ENCODE data around the gene ADAMTSL2. TPM values are rescaled to one million over a fixed set of nuclear protein-coding genes. Genes with fewer than 3 reads are reported as not detected.

The ADAMTSL2 gene
- total RNA-seq, 2 donors from 2014 or later = 4.9 to 27.7 TPM

GRCh38 chr9:133493845-133494540 lies 40.5 kb upstream of the ADAMTSL2 start:
- Histone ChIP-seq H3K4me3 (no peak overlapping the region), H3K9me3 (no peaks in the 10 kb centered on the region), H3K27ac (peak overlapping the region in 1 of 2 donors; percentile 1), H3K27me3 (no peaks in the 10 kb centered on the region), H3K4me1 (peaks cover 0 to 22% of the 10 kb centered on the region in 2 donors), H3K36me3 (no peaks in the 10 kb centered on the region)
- DNase-seq (ENCODE audit: low spot score) = no peak
- TF ChIP-seq CTCF (IDR thresholded peaks at IDR 0.05) = no peak

- Histone ChIP-seq H3K27ac (peak overlapping the region in 1 of 2 donors; percentile 14), H3K27me3 (no peaks in the 10 kb centered on the region), H3K9me3 (no peaks in the 10 kb centered on the region), H3K4me3 (no peak overlapping the region), H3K4me1 (peaks cover 0 to 30% of the 10 kb centered on the region in 2 donors), H3K36me3 (no peaks in the 10 kb centered on the region)
- no peak for DNase-seq (ENCODE audit: low spot score)
- TF ChIP-seq CTCF (IDR thresholded peaks at IDR 0.05) = no peak
These were observed 39.7 kb upstream of the ADAMTSL2 start for GRCh38 chr9:133494636-133495326.

- Histone ChIP-seq H3K4me1 (peaks cover 0 to 34% of the 10 kb centered on the region in 2 donors), H3K4me3 (no peak overlapping the region), H3K9me3 (no peaks in the 10 kb centered on the region), H3K27me3 (no peaks in the 10 kb centered on the region), H3K36me3 (no peaks in the 10 kb centered on the region), H3K27ac (no peak overlapping the region)
- no peak for DNase-seq (ENCODE audit: low spot score)
- no peak for TF ChIP-seq CTCF (IDR thresholded peaks at IDR 0.05)
These were observed 38.9 kb upstream of the ADAMTSL2 start for GRCh38 chr9:133495327-133496293.

GRCh38 chr9:133496861-133497842 lies 37.4 kb upstream of the ADAMTSL2 start:
- no peak for TF ChIP-seq CTCF (IDR thresholded peaks at IDR 0.05)
- Histone ChIP-seq H3K4me1 (peaks cover 0 to 27% of the 10 kb centered on the region in 2 donors), H3K27ac (no peak overlapping the region), H3K9me3 (peaks cover 0 to 12% of the 10 kb centered on the region in 2 donors), H3K36me3 (no peaks in the 10 kb centered on the region), H3K27me3 (no peaks in the 10 kb centered on the region), H3K4me3 (no peak overlapping the region)
- no peak for DNase-seq (ENCODE audit: low spot score)
